ENCODE results near the gene ABCG2.

DNA sequence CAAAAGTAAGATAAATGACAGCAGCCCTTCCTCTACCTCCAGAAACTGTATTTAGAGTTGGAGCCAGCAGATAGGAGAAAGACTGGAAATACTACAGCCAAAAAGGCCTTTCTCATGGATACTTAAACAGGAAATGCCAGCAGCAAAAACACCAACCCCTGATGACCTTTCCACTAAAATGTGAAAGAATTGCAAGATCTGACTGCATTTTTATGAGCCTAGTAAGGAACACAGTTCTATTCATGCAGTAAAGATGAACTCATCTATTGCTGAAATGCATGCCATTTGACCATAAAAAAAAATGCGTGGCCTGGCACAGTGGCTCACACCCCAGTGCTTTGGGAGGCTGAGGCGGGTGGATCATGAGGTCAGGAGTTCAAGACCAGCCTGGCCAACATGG is 19.9 kb downstream of the ABCG2 start:
- TF ChIP-seq, protein P1, sequence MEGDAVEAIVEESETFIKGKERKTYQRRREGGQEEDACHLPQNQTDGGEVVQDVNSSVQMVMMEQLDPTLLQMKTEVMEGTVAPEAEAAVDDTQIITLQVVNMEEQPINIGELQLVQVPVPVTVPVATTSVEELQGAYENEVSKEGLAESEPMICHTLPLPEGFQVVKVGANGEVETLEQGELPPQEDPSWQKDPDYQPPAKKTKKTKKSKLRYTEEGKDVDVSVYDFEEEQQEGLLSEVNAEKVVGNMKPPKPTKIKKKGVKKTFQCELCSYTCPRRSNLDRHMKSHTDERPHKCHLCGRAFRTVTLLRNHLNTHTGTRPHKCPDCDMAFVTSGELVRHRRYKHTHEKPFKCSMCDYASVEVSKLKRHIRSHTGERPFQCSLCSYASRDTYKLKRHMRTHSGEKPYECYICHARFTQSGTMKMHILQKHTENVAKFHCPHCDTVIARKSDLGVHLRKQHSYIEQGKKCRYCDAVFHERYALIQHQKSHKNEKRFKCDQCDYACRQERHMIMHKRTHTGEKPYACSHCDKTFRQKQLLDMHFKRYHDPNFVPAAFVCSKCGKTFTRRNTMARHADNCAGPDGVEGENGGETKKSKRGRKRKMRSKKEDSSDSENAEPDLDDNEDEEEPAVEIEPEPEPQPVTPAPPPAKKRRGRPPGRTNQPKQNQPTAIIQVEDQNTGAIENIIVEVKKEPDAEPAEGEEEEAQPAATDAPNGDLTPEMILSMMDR (IDR thresholded peaks at IDR 0.05) = no peak
- TF ChIP-seq POLR2A (IDR thresholded peaks at IDR 0.05) = no peak

Measured in prostate gland (tissue), 2 donors.